Measurements from ENCODE around the gene ZBTB12.

DNA sequence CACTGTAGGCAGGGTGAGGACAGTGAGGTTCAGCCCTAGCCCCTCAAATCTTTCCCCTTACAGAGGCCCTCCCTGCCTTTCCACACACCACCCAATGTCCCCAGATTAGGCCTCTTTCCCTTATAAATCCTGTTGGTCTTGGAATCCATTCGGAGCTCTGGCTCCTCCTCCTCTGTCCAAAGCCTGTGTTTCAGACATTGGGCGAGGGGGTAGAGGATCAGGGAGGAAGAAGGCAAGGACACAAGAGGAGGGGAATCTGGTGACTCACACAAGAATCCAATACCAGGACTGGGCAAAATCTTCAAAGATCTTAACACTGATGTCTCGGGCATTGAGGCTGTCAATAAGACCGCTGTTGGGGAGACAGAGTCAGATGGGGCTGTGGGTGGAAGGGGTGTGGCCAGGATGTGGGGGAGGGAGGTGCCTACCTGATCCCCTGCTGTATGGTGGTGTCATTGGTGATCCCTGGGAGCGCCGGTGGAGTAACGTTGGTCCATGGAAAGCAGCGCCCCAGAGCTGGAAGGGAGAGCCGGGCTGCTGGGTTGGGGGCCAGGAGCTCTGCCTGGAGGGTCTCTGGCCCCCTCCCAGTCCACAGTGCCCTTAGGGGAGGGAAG is 30.7 kb downstream of the ZBTB12 start:
- TF ChIP-seq, protein P1, sequence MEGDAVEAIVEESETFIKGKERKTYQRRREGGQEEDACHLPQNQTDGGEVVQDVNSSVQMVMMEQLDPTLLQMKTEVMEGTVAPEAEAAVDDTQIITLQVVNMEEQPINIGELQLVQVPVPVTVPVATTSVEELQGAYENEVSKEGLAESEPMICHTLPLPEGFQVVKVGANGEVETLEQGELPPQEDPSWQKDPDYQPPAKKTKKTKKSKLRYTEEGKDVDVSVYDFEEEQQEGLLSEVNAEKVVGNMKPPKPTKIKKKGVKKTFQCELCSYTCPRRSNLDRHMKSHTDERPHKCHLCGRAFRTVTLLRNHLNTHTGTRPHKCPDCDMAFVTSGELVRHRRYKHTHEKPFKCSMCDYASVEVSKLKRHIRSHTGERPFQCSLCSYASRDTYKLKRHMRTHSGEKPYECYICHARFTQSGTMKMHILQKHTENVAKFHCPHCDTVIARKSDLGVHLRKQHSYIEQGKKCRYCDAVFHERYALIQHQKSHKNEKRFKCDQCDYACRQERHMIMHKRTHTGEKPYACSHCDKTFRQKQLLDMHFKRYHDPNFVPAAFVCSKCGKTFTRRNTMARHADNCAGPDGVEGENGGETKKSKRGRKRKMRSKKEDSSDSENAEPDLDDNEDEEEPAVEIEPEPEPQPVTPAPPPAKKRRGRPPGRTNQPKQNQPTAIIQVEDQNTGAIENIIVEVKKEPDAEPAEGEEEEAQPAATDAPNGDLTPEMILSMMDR (IDR thresholded peaks at IDR 0.05; ENCODE audit: low read depth, low read length), result no peak
- TF ChIP-seq EZH2phosphoT487 (IDR thresholded peaks at IDR 0.05; ENCODE audit: low read depth), result no peak

Measured in OCI-LY3 (cell line).